Subcutaneous abdominal adipose tissue (tissue), 5 donors: Measurements from ENCODE around the gene USP33.
"Not testable (repeated sequence)": the region's sequence is repeated elsewhere in the genome, so short reads cannot be mapped to it uniquely, and the experiment has no call there.

Experiments used
- H3K27ac ChIP-seq: one replicate; pipeline ENCODE4 v1.7.0; 2013; ENCODE audit warnings: low read depth, mild to moderate bottlenecking, inconsistent platforms, low read length, moderate library complexity
- H3K27me3 ChIP-seq, 5 donors: one replicate each; pipeline ENCODE4 v1.7.0; 2013; ENCODE audit warnings: low read length in 5 of 5, inconsistent platforms in 1 of 5; ENCODE audit not compliant: control insufficient read depth in 5 of 5, insufficient read depth in 4 of 5
- H3K36me3 ChIP-seq, 5 donors: one replicate each; pipeline ENCODE4 v1.7.0; 2013; ENCODE audit warnings: low read length in 5 of 5; ENCODE audit not compliant: control insufficient read depth in 5 of 5, insufficient read depth in 5 of 5
- H3K4me1 ChIP-seq, 5 donors: one replicate each; pipeline ENCODE4 v1.7.0; 2013; ENCODE audit warnings: low read length in 5 of 5, mild to moderate bottlenecking in 3 of 5, moderate library complexity in 1 of 5; ENCODE audit not compliant: control insufficient read depth in 5 of 5, insufficient read depth in 5 of 5
- H3K4me3 ChIP-seq, 5 donors: one replicate each; pipeline ENCODE4 v1.7.0; 2013; ENCODE audit warnings: low read length in 5 of 5, low read depth in 1 of 5
- H3K9ac ChIP-seq, 5 donors: one replicate each; pipeline ENCODE4 v1.7.0; 2013; ENCODE audit warnings: low read length in 5 of 5, mild to moderate bottlenecking in 4 of 5, moderate library complexity in 3 of 5
- H3K9me3 ChIP-seq, 5 donors: one replicate each; pipeline ENCODE4 v1.7.0; 2013; ENCODE audit warnings: low read length in 5 of 5; ENCODE audit not compliant: control insufficient read depth in 5 of 5
- donor health status: healthy.
- donor health status: healthy.
- donor health status: healthy.
- donor health status: healthy.
- donor health status: healthy.

USP33 gene

DNA sequence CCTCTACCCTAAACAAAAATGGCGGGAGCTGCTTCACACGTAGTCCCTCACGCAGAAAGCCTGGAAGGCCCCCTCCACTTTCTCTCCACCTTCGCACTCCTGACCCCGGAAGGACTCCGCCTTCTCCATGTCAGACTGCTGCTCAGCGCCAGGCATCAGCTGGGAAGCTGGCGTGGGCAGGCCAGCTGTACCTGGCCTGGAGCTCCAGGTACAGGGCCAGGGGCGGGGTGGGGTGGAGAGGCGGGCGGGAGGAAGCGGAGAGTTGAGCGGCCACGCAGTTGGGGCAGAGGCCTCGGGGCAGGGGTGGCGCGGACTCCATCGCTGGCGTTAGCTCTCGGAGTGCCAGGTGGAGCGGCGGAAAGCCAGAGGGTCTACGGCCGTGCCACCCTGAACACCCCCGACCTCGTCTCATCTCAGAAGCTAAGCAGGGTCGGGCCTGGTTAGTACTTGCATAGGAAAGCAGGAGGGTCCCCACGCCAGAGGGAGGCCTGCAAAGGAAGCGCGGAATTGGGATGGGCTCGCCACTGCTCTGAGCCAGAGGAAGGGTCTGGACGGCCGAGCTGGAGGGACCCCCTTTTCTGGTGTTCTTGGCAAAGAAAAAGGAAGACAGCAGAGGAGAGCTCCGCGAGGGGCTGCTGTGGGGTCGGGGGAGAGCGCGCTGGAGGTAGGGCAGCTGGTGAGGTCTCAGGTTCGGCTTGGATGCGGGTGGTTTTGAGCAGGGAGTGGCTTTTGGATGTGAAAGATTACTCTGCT, 20.1 kb upstream of the USP33 start, which contains the start of gene MIGA1:
Gene MIGA1 (plus strand): TSS at position 121 of the 753 bp plus-strand sequence. CDS start 3,604 bp downstream, outside the sequence.
- H3K27me3 ChIP-seq = no peaks in the 10 kb centered on the region
- peaks cover 2 to 17% (median 14%) of the 10 kb centered on the region in 5 donors for H3K4me1 ChIP-seq
- H3K36me3 ChIP-seq = peaks cover 6 to 11% (median 7%) of the 10 kb centered on the region in 5 donors
- peak within 1 kb of the TSS; percentile 37 for H3K27ac ChIP-seq
- peak within 1 kb of the TSS; percentile 82 to 96 (median 86) for H3K9ac ChIP-seq
- peak within 1 kb of the TSS; percentile 93 to 99 (median 96) for H3K4me3 ChIP-seq
- H3K9me3 ChIP-seq = no peaks in the 10 kb centered on the region

DNA sequence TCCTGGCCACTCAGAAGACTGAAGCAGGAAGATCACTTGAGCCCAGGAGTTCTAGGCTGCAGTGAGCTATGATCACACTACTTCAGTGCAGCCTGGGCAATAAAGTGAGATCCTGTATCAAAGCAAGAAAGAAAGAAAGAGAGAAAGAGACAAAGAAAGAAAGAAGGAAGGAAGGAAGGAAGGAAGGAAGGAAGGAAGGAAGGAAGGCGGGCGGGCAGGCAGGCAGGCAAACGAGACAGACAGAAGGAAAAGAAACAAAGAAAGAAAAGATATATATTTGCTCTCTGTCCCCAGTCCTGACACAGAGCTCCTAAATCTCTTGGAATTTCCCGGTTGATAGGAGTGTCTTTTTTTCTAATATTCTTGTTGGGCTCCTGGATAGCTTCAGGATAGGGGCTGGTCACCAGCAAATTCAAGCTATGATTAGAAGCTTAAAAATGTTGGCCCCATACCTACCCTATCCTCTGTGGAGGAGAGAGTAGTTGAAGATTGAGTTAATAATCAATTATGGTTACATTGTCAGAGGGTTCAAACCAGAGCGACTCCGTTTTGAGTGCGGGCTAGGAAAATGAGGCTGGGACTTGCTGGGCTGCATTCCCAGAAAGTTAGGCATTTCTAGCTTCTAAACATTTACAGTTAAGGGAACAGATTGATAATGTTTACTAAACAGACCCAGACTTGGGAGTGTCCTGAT, 16.5 kb upstream of the USP33 start:
- H3K27me3 ChIP-seq = no peaks in the 10 kb centered on the region
- no peak overlapping the region for H3K9ac ChIP-seq
- no peaks in the 10 kb centered on the region for H3K9me3 ChIP-seq
- no peak overlapping the region for H3K27ac ChIP-seq
- peaks cover 2 to 16% (median 14%) of the 10 kb centered on the region in 5 donors for H3K4me1 ChIP-seq
- H3K36me3 ChIP-seq = no peaks in the 10 kb centered on the region
- no peak overlapping the region for H3K4me3 ChIP-seq

DNA sequence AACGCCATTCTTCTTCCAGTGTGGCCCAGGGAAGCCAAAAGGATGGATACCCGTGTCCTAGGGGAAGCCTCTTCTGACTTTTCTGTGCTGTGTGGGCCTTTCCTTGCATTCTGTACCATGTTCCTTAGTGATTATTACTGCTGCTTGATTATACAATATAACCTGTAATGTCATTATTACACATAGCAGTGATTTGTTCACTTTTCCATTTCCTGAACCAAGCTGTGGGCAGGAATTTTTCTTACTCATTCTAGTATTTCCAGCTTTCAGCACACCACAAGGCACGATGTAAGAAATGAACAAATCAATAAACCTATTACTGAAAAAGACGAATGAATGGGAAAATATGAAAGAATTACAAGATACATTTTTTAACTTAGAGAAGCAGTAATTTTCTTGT, 8.4 kb upstream of the USP33 start:
- H3K36me3 ChIP-seq = no peaks in the 10 kb centered on the region
- H3K4me1 ChIP-seq = peaks cover 0 to 6% (median 0%) of the 10 kb centered on the region in 5 donors
- H3K9me3 ChIP-seq = no peaks in the 10 kb centered on the region
- H3K27me3 ChIP-seq = no peaks in the 10 kb centered on the region
- H3K4me3 ChIP-seq = no peak overlapping the region
- no peak overlapping the region for H3K27ac ChIP-seq
- no peak overlapping the region for H3K9ac ChIP-seq

DNA sequence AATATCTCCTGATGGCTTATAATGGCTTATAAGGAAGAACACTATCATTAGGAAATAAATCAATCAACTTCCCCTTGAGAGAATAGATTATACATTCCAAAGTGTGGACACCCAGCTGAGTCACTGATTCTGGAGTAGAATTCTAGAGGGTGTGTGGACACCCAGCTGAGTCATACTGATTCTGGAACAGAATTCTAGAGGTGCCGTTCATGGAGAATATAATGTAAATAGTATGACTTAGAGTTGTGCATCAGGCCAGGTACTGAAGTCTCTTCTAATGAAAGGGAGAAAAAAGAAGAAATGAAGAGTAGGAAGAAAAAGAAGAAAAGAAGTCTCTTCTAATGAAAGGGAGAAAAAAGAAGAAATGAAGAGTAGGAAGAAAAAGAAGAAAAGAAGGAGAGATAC, 2.4 kb upstream of the USP33 start:
- Histone ChIP-seq H3K4me1 (peaks cover 0 to 27% (median 10%) of the 10 kb centered on the region in 5 donors), H3K36me3 (no peaks in the 10 kb centered on the region), H3K9me3 (no peaks in the 10 kb centered on the region), H3K9ac (no peak overlapping the region), H3K27me3 (no peaks in the 10 kb centered on the region), H3K27ac (no peak overlapping the region), H3K4me3 (no peak overlapping the region)

DNA sequence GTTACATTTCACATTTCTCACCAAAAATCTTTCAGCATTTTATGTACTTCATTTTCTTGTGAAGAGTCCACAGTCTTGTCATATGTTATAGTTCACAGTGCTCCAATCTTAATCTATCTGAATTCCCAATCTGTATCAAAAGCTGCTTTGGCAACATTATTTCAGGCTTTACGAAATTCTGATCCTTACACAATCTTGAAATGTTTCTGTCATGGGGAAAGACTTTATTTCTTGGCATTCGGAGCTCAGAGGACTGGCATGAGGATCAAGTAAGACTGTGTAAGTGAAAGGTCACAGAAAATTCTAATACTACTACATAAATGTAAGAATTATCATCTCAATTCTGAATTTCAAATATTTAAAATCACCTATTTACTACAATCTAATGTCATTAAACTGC, 2.0 kb downstream of the USP33 start:
- H3K36me3 ChIP-seq = no peaks in the 10 kb centered on the region
- H3K9me3 ChIP-seq = no peaks in the 10 kb centered on the region
- H3K4me1 ChIP-seq = peaks cover 5 to 52% (median 41%) of the 10 kb centered on the region in 5 donors
- peak overlapping the region; percentile 98 for H3K27ac ChIP-seq
- H3K4me3 ChIP-seq = peak overlapping the region in 3 of 5 donors; percentile 84 to 98 (median 96)
- peak overlapping the region in 4 of 5 donors; percentile 11 to 98 (median 34) for H3K9ac ChIP-seq
- H3K27me3 ChIP-seq = no peaks in the 10 kb centered on the region

DNA sequence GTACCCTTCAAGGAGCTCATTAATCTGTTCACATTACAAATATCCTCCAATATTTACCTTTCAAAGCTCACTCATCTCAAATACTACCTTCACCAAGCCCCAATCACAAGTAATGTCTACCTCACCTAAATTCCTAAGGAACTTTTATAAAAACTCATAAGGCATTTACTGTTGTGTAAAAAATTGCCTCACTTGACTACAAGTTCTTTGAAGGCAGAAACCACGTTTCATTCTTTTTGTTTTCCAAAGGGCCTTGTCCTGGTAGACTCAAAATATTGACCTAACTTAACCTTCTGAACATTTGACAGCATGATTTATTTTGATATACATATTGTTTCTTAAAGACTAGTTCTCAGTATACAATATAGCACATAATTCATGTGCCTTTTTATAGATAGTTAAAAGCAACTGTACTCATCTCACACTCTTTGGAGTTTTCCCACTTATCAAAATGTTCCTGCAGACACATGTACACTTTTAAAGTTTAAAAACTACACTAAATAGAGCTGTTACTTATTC, 2.5 kb downstream of the USP33 start:
- peak overlapping the region in 4 of 5 donors; percentile 7 to 98 (median 54) for H3K9ac ChIP-seq
- peak overlapping the region in 1 of 5 donors; percentile 98 for H3K4me3 ChIP-seq
- H3K27me3 ChIP-seq = no peaks in the 10 kb centered on the region
- H3K9me3 ChIP-seq = no peaks in the 10 kb centered on the region
- H3K4me1 ChIP-seq = peaks cover 5 to 53% (median 39%) of the 10 kb centered on the region in 5 donors
- peak overlapping the region; percentile 98 for H3K27ac ChIP-seq
- no peaks in the 10 kb centered on the region for H3K36me3 ChIP-seq

DNA sequence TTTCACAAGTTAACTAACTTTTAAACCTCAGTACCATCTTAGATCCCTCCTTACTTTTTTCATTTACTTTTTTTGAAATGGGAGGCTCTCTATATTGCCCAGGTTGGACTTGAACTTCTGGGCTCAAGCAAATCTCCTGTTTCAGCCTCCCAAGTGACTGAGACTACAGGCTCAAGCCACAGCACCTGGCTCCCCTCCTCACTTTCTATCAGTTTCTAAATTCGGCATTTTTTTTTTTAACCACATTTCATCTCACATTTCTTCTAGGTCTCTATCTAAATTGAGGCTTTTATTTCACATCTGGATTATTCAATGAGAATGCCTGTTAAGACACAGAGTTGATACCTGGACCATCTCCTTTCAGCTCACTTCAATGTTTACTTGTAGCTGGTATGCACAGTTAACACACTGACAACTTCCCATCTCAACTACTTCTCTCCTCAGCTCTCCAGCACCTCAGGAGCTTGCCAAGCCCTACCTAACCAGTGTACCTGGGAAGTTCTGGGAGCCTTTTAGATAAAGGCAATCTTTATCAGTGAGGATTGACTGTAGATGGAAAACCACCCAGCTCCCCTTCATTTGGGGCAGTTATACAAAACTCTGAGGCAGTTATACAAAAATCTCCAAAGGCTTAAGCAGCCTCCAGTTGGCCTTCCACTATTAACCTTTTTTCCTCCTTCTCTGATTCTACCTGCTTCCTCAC, 3.4 kb downstream of the USP33 start:
- H3K27me3 ChIP-seq = no peaks in the 10 kb centered on the region
- peak overlapping the region; percentile 98 for H3K27ac ChIP-seq
- H3K9me3 ChIP-seq = no peaks in the 10 kb centered on the region
- peak overlapping the region in 4 of 5 donors; percentile 16 to 98 (median 50) for H3K9ac ChIP-seq
- H3K36me3 ChIP-seq = no peaks in the 10 kb centered on the region
- H3K4me3 ChIP-seq = peak overlapping the region in 2 of 5 donors; percentile 19 to 20
- peaks cover 5 to 57% (median 46%) of the 10 kb centered on the region in 5 donors for H3K4me1 ChIP-seq

DNA sequence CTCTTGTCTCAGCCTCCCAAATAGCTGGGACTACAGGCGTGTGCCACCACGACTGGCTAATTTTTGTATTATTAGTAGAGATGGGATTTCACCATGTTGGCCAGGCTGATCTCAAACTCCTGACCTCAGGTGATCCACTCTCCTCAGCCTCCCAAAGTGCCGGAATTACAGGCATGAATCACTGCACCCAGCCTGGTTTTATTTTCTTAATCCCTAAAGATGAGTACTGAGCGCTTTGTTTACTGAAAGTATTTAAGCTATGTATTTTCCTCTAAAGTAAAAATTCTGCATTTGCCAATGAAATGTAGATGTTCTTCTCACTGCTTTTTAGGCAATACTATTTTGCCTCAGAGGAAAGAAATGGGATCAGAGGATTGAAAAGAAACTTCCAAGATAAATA, 10.2 kb downstream of the USP33 start:
- not testable (repeated sequence) for H3K27me3 ChIP-seq, H3K9ac ChIP-seq, H3K4me3 ChIP-seq, H3K36me3 ChIP-seq, H3K9me3 ChIP-seq
- Histone ChIP-seq H3K4me1 (peaks cover 0 to 50% (median 34%) of the 10 kb centered on the region in 5 donors), H3K27ac (peak overlapping the region; percentile 61)

DNA sequence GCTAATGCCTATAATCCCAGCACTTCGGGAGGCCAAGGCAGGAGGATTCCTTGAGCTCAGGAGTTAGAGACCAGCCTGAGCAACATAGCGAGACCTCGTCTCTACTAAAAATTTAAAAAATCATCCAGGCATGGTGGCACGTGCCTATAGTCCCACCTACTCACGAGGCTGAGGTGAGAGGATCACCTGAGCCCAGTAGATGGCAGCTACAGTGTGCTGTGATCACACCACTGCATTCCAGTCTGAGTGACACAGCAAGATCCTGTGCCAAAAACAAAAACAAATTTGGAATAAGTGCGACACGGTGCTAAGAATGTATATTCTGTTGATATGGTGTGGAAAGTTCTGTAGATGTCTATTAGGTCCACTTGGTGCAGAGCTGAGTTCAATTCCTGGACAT, 15.1 kb downstream of the USP33 start:
- H3K9me3 ChIP-seq = no peaks in the 10 kb centered on the region
- peaks cover 5 to 11% (median 6%) of the 10 kb centered on the region in 5 donors for H3K36me3 ChIP-seq
- H3K4me1 ChIP-seq = peaks cover 0 to 29% (median 16%) of the 10 kb centered on the region in 5 donors
- H3K4me3 ChIP-seq = no peak overlapping the region
- no peak overlapping the region for H3K9ac ChIP-seq
- no peaks in the 10 kb centered on the region for H3K27me3 ChIP-seq
- H3K27ac ChIP-seq = peak overlapping the region; percentile 33
